HepG2 (cell line): ENCODE data around the gene KTI12. TPM values are rescaled to one million over a fixed set of nuclear protein-coding genes. Genes with fewer than 3 reads are reported as not detected.

Experiments used
- AGO2 ChIP-seq: fragments of 200-400 bp; formaldehyde crosslinking; optimal IDR thresholded peaks from 2 replicates; pipeline ENCODE3; 2017; ENCODE audit warnings: mild to moderate bottlenecking, low read depth, low read length, moderate library complexity
- ATF6 ChIP-seq: sonication (generic); formaldehyde crosslinking; conservative IDR thresholded peaks from 2 replicates; pipeline ENCODE4 v1.4.0; 2020; ENCODE audit warnings: missing genetic modification reagents
- EP300 ChIP-seq, 3 experiments: sonication (generic) in 1 of 3; formaldehyde crosslinking in 1 of 3; IDR thresholded peaks; 2 replicates each; pipeline versions ENCODE4 v1.5.1 to v1.6.1; 2011 to 2020; ENCODE audit warnings: low read depth in 2 of 3, low read length in 2 of 3, borderline replicate concordance in 1 of 3, improper control_type of control experiment in 1 of 3, mild to moderate bottlenecking in 1 of 3, missing genetic modification reagents in 1 of 3, moderate library complexity in 1 of 3
- HNF1B ChIP-seq: sonication (generic); formaldehyde crosslinking; IDR thresholded peaks from 2 replicates; pipeline ENCODE4 v1.5.1; 2020; ENCODE audit warnings: mild to moderate bottlenecking, moderate library complexity, missing genetic modification reagents
- HOXD1 ChIP-seq: sonication (generic); formaldehyde crosslinking; IDR thresholded peaks from 2 replicates; pipeline ENCODE4 v1.5.0; 2020; ENCODE audit warnings: missing genetic modification reagents
- ISL2 ChIP-seq: sonication (generic); formaldehyde crosslinking; IDR thresholded peaks from 2 replicates; pipeline ENCODE4 v1.5.0; 2020; ENCODE audit warnings: missing genetic modification reagents
- KDM3A ChIP-seq: IDR thresholded peaks from 2 replicates; pipeline ENCODE4 v1.6.1; 2018; ENCODE audit warnings: low read depth, missing compliant biosample characterization
- MBD4 ChIP-seq: IDR thresholded peaks from 2 replicates; pipeline ENCODE4 v1.6.1; 2012; ENCODE audit warnings: low read length, inconsistent platforms, borderline replicate concordance
- MED1 ChIP-seq: sonication (generic); formaldehyde crosslinking; IDR thresholded peaks from 2 replicates; pipeline ENCODE4 v1.4.0; 2020; ENCODE audit warnings: missing genetic modification reagents
- MYNN ChIP-seq: sonication (generic); formaldehyde crosslinking; IDR thresholded peaks from 2 replicates; pipeline ENCODE4 v1.4.0; 2020; ENCODE audit warnings: mild to moderate bottlenecking, low read depth, missing genetic modification reagents
- MYPOP ChIP-seq: sonication (generic); formaldehyde crosslinking; IDR thresholded peaks from 2 replicates; pipeline ENCODE4 v1.8.1; 2023; ENCODE audit warnings: mild to moderate bottlenecking, moderate library complexity, missing genetic modification reagents
- NRL ChIP-seq: sonication (generic); formaldehyde crosslinking; IDR thresholded peaks from 2 replicates; pipeline ENCODE4 v1.5.0; 2020; ENCODE audit warnings: missing genetic modification reagents, mild to moderate bottlenecking, moderate library complexity, borderline replicate concordance
- PCBP2 ChIP-seq: fragments of 200-400 bp; formaldehyde crosslinking; optimal IDR thresholded peaks from 2 replicates; pipeline ENCODE3; 2018; ENCODE audit warnings: low read length, low read depth; ENCODE audit not compliant: poor library complexity, severe bottlenecking
- SRSF1 ChIP-seq: fragments of 200-400 bp; formaldehyde crosslinking; optimal IDR thresholded peaks from 2 replicates; pipeline ENCODE3; 2017; ENCODE audit warnings: mild to moderate bottlenecking, low read depth, low read length, moderate library complexity
- STAG1 ChIP-seq: sonication (generic); formaldehyde crosslinking; IDR thresholded peaks from 2 replicates; pipeline ENCODE4 v1.4.0; 2020; ENCODE audit warnings: missing genetic modification reagents
- TBL1XR1 ChIP-seq: fragments of 150-350 bp; IDR thresholded peaks from 2 replicates; pipeline ENCODE4 v1.6.1; 2014; ENCODE audit warnings: borderline replicate concordance, low read length; ENCODE audit not compliant: partially characterized antibody
- U2AF1 ChIP-seq: fragments of 200-400 bp; formaldehyde crosslinking; optimal IDR thresholded peaks from 2 replicates; pipeline ENCODE3; 2017; ENCODE audit warnings: mild to moderate bottlenecking, low read depth, low read length
- ZBTB21 ChIP-seq: sonication (generic); formaldehyde crosslinking; IDR thresholded peaks from 2 replicates; pipeline ENCODE4 v1.4.0; 2020; ENCODE audit warnings: missing genetic modification reagents
- ZBTB44 ChIP-seq: sonication (generic); formaldehyde crosslinking; IDR thresholded peaks from 2 replicates; pipeline ENCODE4 v1.4.0; 2020; ENCODE audit warnings: missing genetic modification reagents
- ZNF709 ChIP-seq: sonication (generic); formaldehyde crosslinking; IDR thresholded peaks from 2 replicates; pipeline ENCODE4 v1.5.0; 2020; ENCODE audit warnings: mild to moderate bottlenecking, missing genetic modification reagents
- ZNF747 ChIP-seq: sonication (generic); formaldehyde crosslinking; IDR thresholded peaks from 2 replicates; pipeline ENCODE4 v1.8.1; 2023; ENCODE audit warnings: missing genetic modification reagents, mild to moderate bottlenecking, borderline replicate concordance
- ZNF761 ChIP-seq: sonication (generic); formaldehyde crosslinking; conservative IDR thresholded peaks from 2 replicates; pipeline ENCODE4 v1.4.0; 2020; ENCODE audit warnings: mild to moderate bottlenecking, missing genetic modification reagents
- ZNF883 ChIP-seq: sonication (generic); formaldehyde crosslinking; IDR thresholded peaks from 2 replicates; pipeline ENCODE4 v1.5.1; 2020; ENCODE audit warnings: mild to moderate bottlenecking, missing genetic modification reagents; ENCODE audit errors: not compliant biosample characterization
- polyA plus RNA-seq, 8 experiments: library from polyadenylated mRNA; depleted of rRNA in 3 of 8; stranded (reverse) in 7 of 8; unstranded in 1 of 8; fragments of >200 nt; fragmentation: Illumina TruSeq in 4 of 8; extraction: Trizol in 4 of 8; gene quantifications; 2 replicates each; pipeline versions ENCODE4 v1.2.1 to v1.2.3, GENCODE V29; 2011 to 2016; ENCODE audit warnings: low read depth in 4 of 8, missing spikeins in 1 of 8, mixed read lengths in 1 of 8; ENCODE audit not compliant: insufficient read depth in 1 of 8
- total RNA-seq, 5 experiments: library from RNA; depleted of rRNA; stranded (reverse); fragments of >200 nt; fragmentation: Illumina TruSeq; extraction: Trizol; gene quantifications; 2 replicates each; pipeline ENCODE4 v1.2.3, GENCODE V29; 2016; ENCODE audit warnings: low read depth in 1 of 5

The KTI12 gene
- total and polyA plus RNA-seq, 2 of the 13 experiments (the other 11 are each of a cell fraction or from before 2014, with no cell fraction given), result 7.4 to 10.2 TPM

GRCh38 chr1:52055066-52055865 lies 21.7 kb upstream of the KTI12 start, which contains the start of gene TXNDC12 (continued):
- TF ChIP-seq TBL1XR1, result no peak
- TF ChIP-seq AGO2, result peak; percentile 27
- TF ChIP-seq ATF6 (CRISPR knock-in tag), result no peak
- TF ChIP-seq HOXD1 (CRISPR knock-in tag), result 0 out of 2 replicates have a peak, but pooled peaks have one; percentile 32
- TF ChIP-seq EP300 (IDR thresholded peaks at IDR 0.05; ENCODE audit: low read depth in 2 of 2, low read length in 2 of 2), result peak in 1 of 2 experiments; percentile 40; a peak in 1 of 4 replicates
- peak; percentile 56; the same call in 1 of the 2 replicates for TF ChIP-seq EP300 (CRISPR knock-in tag; IDR thresholded peaks at IDR 0.05; ENCODE audit: borderline replicate concordance)
- TF ChIP-seq U2AF1, result peak; percentile 66
- peak; percentile 82 for TF ChIP-seq HNF1B (CRISPR knock-in tag)
- TF ChIP-seq ZNF709 (CRISPR knock-in tag), result peak; percentile 56
- peak; percentile 23 for TF ChIP-seq ZNF883 (CRISPR knock-in tag)
- no peak; the same call in 1 of the 2 replicates for TF ChIP-seq STAG1
- TF ChIP-seq NRL (CRISPR knock-in tag), result peak; percentile 91
- TF ChIP-seq ISL2 (CRISPR knock-in tag), result no peak; the same call in 1 of the 2 replicates
- TF ChIP-seq ZNF747 (CRISPR knock-in tag), result no peak
- no peak for TF ChIP-seq MBD4
- TF ChIP-seq PCBP2, result no peak
- 0 out of 2 replicates have a peak, but pooled peaks have one; percentile 23 for TF ChIP-seq ZNF761
- no peak for TF ChIP-seq ZBTB21 (CRISPR knock-in tag)
- no peak; the same call in 1 of the 2 replicates for TF ChIP-seq MYNN (CRISPR knock-in tag)
- TF ChIP-seq SRSF1, result no peak
- TF ChIP-seq ZBTB44 (CRISPR knock-in tag), result no peak
- TF ChIP-seq MYPOP, result 0 out of 2 replicates have a peak, but pooled peaks have one; percentile 11
- TF ChIP-seq MED1 (CRISPR knock-in tag), result peak; percentile 69
- no peak for TF ChIP-seq KDM3A (CRISPR knock-in tag)
